ENCODE measurements around the gene DNAJC25. TPM values are rescaled to one million over a fixed set of nuclear protein-coding genes. Genes with fewer than 3 reads are reported as not detected.

DNAJC25 gene
- total and polyA plus RNA-seq, 2 of the 13 experiments (the other 11 are each of a cell fraction or from before 2014, with no cell fraction given) = 5.7 to 10.2 TPM

DNA sequence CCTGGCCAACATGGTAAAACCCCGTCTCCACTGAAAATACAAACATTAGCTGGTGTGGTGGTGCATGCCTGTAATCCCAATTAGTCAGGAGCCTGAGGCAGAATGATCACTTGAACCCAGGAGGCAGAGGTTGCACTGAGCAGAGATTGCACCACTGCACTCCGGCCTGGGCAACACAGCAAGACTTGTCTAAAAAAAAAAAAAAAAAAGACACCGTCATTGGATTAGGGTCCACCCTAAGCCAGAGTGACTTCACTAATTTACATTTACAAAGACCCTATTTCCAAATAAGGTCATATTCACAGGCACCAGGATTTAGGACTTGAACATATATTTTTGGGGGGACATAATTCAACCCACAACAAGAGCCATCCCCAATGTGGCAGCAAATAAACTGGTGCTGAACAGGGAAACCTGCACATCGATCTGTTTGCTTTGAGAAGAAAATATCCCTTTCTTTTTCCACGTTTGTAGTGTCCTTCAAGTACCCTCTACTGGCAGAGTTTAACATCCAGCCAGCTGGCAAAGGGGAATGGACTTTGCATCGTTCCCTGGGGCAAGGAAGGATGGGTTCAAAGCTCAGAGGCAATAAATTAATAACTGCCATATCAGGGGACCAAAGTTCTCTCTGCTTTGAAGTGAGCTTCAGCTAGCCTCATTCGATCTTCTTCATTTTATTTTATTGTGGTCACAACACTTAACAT is 3.7 kb upstream of the DNAJC25 start (continued):
- TF ChIP-seq HNF4G (IDR thresholded peaks at IDR 0.05; ENCODE audit: borderline replicate concordance, low read depth, low read length) (peak; percentile 78), HNF4G (CRISPR knock-in tag; IDR thresholded peaks at IDR 0.05; ENCODE audit: borderline replicate concordance, low read depth) (no peak), PAX8 (CRISPR knock-in tag; IDR thresholded peaks at IDR 0.05; ENCODE audit: borderline replicate concordance) (no peak), CHCHD3 (CRISPR knock-in tag; IDR thresholded peaks at IDR 0.05) (no peak), SRY (CRISPR knock-in tag; IDR thresholded peaks at IDR 0.05) (no peak), ARID3A (IDR thresholded peaks at IDR 0.05; ENCODE audit: low read depth, low read length) (peak; percentile 75), FOXM1 (CRISPR knock-in tag; IDR thresholded peaks at IDR 0.05) (no peak), ZNF280D (CRISPR knock-in tag; IDR thresholded peaks at IDR 0.05) (no peak), SOX13 (IDR thresholded peaks at IDR 0.05) (no peak), SOX13 (CRISPR knock-in tag; conservative IDR thresholded peaks at IDR 0.05 in 1 of 2, IDR thresholded peaks at IDR 0.05 in 1 of 2) (no peak), ZNF776 (CRISPR knock-in tag; IDR thresholded peaks at IDR 0.05) (no peak), ZNF136 (CRISPR knock-in tag; IDR thresholded peaks at IDR 0.05; ENCODE audit: low read depth) (no peak), WIZ (CRISPR knock-in tag; IDR thresholded peaks at IDR 0.05) (no peak), SIN3A (IDR thresholded peaks at IDR 0.05; ENCODE audit: borderline replicate concordance, low read depth, low read length) (no peak)
- TF ChIP-seq, protein P1, sequence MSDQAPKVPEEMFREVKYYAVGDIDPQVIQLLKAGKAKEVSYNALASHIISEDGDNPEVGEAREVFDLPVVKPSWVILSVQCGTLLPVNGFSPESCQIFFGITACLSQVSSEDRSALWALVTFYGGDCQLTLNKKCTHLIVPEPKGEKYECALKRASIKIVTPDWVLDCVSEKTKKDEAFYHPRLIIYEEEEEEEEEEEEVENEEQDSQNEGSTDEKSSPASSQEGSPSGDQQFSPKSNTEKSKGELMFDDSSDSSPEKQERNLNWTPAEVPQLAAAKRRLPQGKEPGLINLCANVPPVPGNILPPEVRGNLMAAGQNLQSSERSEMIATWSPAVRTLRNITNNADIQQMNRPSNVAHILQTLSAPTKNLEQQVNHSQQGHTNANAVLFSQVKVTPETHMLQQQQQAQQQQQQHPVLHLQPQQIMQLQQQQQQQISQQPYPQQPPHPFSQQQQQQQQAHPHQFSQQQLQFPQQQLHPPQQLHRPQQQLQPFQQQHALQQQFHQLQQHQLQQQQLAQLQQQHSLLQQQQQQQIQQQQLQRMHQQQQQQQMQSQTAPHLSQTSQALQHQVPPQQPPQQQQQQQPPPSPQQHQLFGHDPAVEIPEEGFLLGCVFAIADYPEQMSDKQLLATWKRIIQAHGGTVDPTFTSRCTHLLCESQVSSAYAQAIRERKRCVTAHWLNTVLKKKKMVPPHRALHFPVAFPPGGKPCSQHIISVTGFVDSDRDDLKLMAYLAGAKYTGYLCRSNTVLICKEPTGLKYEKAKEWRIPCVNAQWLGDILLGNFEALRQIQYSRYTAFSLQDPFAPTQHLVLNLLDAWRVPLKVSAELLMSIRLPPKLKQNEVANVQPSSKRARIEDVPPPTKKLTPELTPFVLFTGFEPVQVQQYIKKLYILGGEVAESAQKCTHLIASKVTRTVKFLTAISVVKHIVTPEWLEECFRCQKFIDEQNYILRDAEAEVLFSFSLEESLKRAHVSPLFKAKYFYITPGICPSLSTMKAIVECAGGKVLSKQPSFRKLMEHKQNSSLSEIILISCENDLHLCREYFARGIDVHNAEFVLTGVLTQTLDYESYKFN (CRISPR knock-in tag; conservative IDR thresholded peaks at IDR 0.05) = peak; percentile 34; the same call in 1 of the 2 replicates

All from HepG2 (cell line).